Measurements from ENCODE around the gene UTP4.

DNA sequence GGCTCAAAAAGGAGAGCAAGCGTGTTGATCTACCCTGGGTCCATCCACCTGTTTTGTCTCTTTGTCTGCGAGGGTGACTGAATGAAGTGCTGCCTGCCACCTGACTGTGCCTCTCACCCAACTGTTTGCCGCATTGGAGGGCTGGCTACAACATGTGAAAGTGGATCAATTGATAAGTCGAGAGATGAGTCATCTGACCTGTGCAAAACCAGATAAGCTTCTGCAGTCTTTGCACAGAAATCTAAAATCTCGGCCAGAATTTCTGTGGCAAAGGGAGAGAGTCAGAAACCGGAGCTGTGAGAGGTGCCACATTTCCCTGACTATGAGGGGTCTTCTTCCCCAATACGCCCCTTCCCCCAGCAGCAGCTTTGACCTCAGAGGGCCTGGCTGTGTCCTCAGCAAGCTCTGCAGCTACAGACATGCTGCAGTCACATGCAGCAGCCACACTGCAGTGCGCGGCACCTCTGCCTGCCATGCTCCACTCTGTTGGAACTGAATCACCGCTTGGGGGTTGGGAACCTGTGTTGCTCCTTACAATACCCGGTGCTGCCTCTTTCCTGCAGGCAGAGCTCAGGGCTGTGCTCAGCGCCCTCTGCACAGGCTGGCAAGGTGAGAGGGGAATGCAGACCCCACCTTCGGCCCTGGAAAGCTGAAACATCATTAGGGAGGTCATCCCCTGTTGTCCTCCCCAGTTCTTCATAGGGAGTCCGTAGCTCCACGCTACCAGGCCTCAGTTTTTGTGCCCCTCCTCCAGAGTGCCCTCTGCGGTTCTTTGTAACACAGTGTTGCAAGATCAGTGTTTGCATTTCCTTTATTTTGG, 43.1 kb upstream of the UTP4 start:
- TF ChIP-seq CTCF (IDR thresholded peaks at IDR 0.05) (no peak), POLR2A (IDR thresholded peaks at IDR 0.05) (no peak)

All from heart left ventricle (tissue), 13 donors.